NCI-H524 treated with DMSO at 0.1 percent for 48 hours (cell line): ENCODE measurements around the gene ATXN10.

Experiments
- DNase-seq: peaks from one replicate; lab custom pipeline; 2025; lab: John Stamatoyannopoulos, UW

ATXN10 gene

DNA sequence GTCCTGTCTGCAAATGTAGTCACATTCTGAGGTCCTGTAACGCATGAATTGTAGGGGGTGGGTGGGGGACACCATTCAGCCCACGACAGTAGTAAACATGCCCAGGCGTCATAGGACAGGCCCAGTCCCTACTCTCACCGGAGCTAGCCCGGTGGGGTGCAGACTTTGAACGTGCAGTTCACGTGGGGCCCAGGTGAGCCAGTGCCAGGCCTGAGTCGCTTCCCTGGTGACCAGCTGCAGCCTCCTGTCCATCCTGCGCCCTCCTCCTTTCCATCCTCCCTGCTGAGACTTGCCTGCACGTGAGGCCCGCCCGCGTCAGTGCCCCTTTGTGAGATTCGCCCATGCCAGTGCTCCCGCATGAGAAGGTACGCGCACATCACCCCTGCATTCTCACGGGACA is 188.6 kb downstream of the ATXN10 start:
- DNase-seq = no peak

DNA sequence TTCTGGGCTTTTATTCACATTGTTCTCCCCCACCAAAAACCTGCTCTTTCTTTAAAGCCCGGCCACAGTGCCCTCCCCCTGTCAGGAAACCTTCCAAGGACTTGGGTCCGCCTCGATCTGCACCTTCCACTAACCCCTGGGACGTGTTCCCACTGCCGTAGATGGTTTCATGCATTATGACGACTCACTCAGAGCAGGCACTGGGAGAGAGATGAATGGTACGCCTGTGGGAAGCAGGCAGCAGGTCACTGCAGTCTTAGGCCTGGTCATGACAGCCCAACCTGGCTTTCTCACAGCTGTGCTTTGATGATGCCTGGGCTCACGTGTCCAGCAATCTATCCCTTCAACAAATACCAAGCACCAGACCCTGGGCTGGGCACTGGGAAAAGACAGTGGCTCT is 189.6 kb downstream of the ATXN10 start:
- DNase-seq = no peak

DNA sequence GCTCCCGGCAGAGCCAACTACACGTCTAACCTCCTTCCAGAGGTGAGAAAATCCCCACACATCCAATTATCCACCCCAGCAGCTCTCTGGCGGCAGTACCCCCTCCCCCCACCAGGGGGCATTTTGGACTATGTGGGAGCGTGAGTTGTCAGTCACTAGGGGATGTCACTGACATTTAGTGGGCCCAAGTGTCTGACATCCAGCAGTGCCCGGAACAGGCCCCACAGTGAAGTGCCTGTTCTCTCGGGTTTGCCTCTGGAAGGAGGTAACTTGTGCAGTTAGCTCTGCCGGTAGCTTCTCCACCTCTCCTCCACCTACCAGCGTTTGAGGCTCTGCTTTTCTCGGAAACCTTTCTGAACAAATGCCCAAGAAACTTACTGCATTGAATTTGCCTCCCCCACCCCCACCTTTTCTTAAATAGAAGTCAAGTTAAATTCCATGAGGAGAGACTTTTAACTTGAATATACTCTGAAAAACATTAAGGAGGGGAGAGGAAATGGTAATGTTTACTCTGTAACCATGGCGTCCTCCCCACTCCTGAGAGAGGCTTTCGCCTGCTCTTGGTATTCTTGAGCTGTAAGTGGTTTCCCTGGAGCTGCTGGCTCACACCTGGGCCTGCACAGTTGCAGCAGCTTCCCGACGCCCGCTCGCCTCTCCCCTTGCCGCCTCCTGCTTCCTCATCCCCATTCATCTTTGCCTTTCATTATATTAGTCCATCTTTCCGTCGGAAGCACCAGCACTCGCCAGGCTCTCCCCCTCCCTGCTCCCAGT is 192.5 kb downstream of the ATXN10 start:
- DNase-seq = peak; percentile 14

GRCh38 chr22:45864959-45865476 is 193.4 kb downstream of the ATXN10 start:
- DNase-seq = no peak

DNA sequence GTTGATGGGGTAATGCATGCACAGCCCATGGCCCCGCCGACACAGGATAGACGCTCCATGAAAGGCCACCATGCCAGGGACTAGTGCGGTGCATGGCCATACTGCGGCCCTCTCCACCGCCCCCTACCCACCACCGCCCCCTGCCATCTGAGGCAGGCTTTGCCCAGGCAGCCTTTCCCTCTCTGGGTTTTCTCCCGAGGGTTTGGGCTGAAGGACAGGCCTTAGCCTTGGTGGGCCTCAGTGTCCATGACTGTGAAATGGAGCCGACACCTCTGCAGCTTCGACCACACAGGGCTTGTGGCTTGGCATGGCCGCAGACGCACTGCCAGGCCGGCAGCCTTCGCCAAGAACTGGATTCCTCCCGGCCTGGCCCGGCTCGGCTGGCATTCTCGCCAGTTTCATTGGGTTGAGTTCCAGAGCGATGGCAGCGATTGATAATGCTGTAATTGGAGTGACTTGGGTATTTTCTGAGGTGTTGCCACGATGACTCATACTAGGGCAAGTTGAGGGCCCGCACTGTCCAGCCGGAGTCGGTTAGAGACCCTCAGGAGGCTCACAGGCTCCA is 194.0 kb downstream of the ATXN10 start:
- no peak for DNase-seq

GRCh38 chr22:45866126-45866645 is 194.6 kb downstream of the ATXN10 start:
- DNase-seq = no peak

GRCh38 chr22:45866646-45867117 is 195.0 kb downstream of the ATXN10 start:
- no peak for DNase-seq

DNA sequence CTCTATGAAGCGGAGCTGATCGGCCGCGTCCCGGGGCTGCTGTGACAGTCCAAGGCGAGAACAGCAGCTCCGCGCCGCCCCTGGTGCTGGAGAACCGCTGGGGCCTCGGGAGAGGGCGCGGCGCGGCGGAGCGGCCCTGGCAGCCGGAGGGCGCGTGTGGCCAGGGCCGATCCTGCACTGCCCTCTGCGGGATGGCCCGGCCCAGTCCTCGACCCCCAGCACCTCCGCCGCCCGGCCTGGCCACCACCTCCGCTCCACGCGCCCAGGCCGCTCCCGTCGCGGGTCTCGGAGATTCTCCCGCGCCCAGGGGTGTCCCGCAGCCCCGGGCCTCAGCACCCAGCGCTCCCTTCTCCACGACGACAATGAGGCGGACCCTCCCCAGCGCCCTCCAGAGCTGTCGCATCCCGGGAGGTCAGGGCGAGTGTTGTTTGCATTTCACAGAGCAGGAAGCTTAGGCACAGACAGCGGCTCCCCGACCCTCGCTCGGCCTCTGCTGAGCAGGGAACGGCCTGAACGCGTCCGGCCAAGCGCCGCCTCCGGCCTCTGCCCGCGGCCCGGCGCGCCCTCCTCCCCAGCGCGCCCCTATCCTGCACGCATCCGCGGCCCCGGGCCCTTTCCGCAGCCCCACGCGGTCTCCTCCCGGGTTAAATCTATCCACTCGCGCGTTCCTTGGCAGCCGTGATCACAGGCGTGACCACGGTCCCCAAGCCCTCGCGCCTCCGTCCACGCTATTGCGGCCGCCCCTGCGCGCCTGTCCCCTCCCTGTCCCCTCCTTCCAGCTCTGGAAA is 195.7 kb downstream of the ATXN10 start:
- DNase-seq = no peak

DNA sequence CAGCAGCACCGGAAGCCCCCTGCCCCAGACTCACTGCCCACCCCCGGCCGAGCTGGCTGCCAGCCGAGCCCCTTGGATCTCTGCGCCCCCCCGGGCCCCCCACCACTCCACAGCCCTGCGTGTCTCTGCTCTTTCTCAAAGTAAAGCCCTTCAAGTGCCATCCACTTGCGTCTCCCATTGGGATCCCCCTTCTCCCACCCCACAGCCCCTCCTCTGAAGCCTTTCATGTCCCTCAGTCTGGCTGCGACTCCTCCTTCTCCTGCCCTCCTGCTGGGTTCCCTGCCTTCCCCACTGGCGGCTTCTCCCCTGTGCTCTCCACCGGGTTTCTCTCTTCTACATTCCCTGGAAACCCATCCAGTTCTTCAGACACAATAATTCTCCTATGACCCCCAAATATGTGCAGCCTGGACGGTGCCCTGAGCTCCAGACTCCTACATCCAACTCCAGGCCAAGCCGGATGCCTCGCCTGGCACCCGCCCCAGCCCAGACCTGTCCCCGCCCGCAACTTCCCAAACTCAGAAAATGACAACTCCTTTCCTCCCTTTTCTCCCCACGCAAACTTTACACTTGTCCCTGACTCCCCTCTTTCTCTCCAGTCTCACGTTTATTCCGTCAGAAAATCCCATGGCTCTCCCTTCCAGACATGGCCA is 196.4 kb downstream of the ATXN10 start:
- no peak for DNase-seq

DNA sequence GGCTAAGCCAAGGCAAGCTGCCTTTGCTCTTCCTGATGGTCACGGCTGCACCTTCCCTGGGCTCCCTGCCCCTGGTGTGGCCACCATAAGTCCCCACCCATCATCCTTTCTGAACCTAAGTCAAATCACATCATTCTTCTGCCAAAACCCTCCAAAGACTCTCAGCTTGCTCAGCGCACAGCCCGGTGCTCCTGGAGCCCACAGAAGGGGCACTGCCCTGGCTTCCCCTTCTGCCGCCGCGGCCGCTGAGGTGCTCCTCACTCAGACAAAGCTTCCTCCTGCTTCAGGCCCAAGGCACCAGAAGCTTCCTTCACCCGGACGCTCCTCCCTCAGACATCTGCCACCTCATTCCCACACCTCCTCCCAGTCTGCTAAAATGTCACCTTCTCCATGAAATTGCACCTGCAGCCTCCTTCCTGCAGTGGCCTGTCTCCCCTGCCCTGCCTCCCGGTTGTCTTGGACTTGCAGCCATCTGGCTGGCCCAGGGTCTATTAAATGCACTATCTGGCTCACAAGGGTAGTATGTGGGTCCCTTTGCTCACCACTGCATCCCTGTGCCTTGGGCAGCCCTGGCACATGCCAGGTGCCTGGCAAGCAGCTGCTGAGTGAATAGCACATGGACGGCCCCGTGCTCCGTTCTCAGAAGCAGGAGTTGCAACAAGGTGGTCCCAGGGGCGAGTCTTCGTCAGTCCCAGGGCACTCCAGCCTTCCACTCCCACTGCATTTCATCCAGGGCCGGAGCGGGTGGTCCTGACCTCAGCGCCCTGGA is 197.1 kb downstream of the ATXN10 start:
- no peak for DNase-seq

DNA sequence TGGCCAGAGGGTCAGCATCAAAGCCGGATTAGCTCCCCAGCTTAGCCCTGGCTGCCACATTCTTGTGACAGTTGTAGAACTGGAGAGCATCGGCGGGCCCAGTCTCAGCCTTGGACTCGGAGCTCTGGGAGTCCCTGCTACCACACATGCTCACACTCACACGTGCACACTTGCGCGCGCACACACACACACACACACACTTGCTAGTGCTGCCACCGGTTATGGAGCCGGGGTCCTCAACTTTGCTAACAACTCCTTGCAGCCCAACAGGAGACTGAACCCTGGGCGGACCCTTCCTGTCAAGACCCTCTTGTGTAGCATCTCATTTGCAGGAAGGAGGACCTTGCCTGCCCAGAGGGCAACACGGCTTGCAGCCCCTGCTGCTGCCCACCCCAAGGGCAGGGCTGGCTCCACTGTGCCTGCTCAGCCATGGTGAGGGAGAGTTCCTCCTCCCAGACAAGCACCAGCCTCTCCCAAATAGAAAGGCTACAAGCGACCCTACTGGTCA is 197.8 kb downstream of the ATXN10 start:
- DNase-seq = no peak

- no peak for DNase-seq
Measured at GRCh38 chr22:45870011-45870410, 198.4 kb downstream of the ATXN10 start.

GRCh38 chr22:45871721-45872120 is 200.1 kb downstream of the ATXN10 start:
- DNase-seq = no peak

DNA sequence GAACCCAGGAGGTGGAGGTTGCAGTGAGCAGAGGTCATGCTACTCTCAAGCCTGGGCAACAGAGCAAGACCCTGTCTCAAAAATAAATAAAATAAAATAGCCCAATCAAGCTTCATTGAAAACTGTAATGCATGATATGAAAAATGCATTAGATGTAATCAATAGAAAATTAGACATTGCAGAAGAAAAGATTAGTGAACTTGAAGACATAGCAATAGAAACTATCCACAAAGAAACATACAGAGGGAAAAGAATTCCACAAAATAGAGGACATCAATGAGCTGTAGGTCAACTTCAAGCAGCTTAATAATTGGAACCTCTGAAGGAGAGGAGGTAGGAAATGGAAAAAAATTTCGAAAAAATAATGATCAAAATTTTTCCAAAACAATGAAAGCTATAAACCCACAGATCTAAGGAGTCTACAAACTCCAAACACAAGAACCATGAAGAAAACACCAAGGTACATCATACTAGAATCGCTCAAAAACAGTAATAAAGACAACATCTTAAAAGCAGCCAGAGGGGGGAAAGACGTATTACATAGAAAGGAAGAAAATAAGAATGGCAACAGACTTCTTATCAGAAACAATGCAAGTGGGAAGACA is 201.1 kb downstream of the ATXN10 start:
- DNase-seq = no peak

DNA sequence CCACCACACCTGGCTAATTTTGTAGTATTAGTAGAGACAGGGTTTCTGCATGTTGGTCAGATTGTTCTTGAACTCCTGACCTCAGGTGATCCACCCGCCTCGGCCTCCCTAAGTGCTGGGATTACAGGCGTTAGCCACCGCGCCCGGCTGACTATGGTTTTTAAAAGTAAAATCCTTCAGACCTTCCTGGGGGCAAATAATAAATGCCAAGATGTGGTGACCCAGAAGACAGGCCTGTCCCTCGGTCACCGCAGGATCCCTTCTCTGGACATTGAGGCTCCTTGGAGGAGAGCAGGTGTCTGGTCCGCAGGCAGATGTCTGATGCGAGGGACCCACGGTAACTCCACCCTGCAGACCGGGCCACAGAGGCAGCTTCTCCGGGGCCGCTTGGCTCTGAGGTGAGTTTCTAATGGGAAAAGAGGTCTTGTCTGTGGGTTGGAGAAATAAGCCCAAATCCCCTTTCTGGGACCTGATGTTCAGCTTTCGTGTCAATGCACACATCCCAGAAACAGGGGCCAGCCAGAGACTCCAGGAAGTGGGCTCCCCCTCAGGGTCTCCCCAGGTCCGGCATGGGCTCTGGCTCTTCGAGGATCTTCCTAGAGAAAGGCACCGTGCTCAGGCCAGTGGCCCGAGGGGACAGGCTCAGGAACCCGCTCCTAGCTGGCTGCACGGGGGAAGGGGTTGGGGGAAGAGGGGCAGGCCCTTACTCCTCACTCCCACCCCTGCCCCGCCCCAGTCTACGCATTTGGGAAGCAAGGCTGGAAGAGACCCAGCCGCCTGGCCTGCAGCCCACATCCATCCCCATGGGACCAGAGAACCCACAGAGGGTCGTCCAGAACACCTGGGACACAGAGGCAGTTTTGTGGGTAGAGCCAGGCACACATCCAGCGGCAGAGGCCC is 204.8 kb downstream of the ATXN10 start:
- no peak for DNase-seq

- no peak for DNase-seq
Measured at GRCh38 chr22:45877036-45877380, 205.4 kb downstream of the ATXN10 start.

- no peak for DNase-seq
Measured at GRCh38 chr22:45877651-45878050, 206.0 kb downstream of the ATXN10 start.

- peak; percentile 84 for DNase-seq
Measured at GRCh38 chr22:45878051-45878781, 206.6 kb downstream of the ATXN10 start.
